H9 (cell line): ENCODE data around the gene CDO1. TPM values are rescaled to one million over a fixed set of nuclear protein-coding genes. Genes with fewer than 3 reads are reported as not detected.

ENCODE experiments used
- DNase-seq: peaks from one replicate; pipeline ENCODE4 v3.0.0-alpha.2; 2017
- H2AFZ ChIP-seq: one replicate; pipeline ENCODE4 v1.6.1; 2013; ENCODE audit warnings: mild to moderate bottlenecking, low read length, control low read depth, moderate library complexity
- H2AK5ac ChIP-seq: 2 replicates; pipeline ENCODE4 v1.6.1; 2013; ENCODE audit warnings: low read length, control low read depth, mixed read lengths; ENCODE audit not compliant: insufficient read length
- H2BK120ac ChIP-seq: one replicate; pipeline ENCODE4 v1.6.1; 2013; ENCODE audit warnings: low read depth, mild to moderate bottlenecking, low read length, control low read depth, inconsistent platforms; ENCODE audit not compliant: poor library complexity, severe bottlenecking
- H2BK12ac ChIP-seq: 2 replicates; pipeline ENCODE4 v1.6.1; 2013; ENCODE audit warnings: low read length, control low read depth, mixed read lengths, low read depth; ENCODE audit not compliant: insufficient read length
- H2BK15ac ChIP-seq: 2 replicates; pipeline ENCODE4 v1.6.1; 2013; ENCODE audit warnings: low read depth, low read length, control low read depth
- H2BK20ac ChIP-seq: one replicate; pipeline ENCODE4 v1.6.1; 2013; ENCODE audit warnings: low read depth, mild to moderate bottlenecking, low read length, control low read depth, inconsistent platforms; ENCODE audit not compliant: poor library complexity, severe bottlenecking
- H2BK5ac ChIP-seq: 2 replicates; pipeline ENCODE4 v1.6.1; 2013; ENCODE audit warnings: low read length, control low read depth, mixed read lengths; ENCODE audit not compliant: insufficient read length
- H3K14ac ChIP-seq: 2 replicates; pipeline ENCODE4 v1.6.1; 2013; ENCODE audit warnings: low read length, control low read depth; ENCODE audit not compliant: insufficient read depth
- H3K18ac ChIP-seq: 2 replicates; pipeline ENCODE4 v1.6.1; 2013; ENCODE audit warnings: low read depth, mild to moderate bottlenecking, mixed read lengths, low read length, control low read depth; ENCODE audit not compliant: insufficient read length
- H3K23ac ChIP-seq: 2 replicates; pipeline ENCODE4 v1.6.1; 2013; ENCODE audit warnings: low read length, control low read depth, mixed read lengths, low read depth; ENCODE audit not compliant: insufficient read length
- H3K23me2 ChIP-seq: 2 replicates; pipeline ENCODE4 v1.6.1; 2013; ENCODE audit warnings: low read depth, mild to moderate bottlenecking, mixed read lengths, low read length, control low read depth; ENCODE audit not compliant: insufficient read length, poor library complexity, severe bottlenecking
- H3K27ac ChIP-seq: 2 replicates; pipeline ENCODE4 v1.5.1; 2013; ENCODE audit warnings: low read length, control low read depth, mixed read lengths, low read depth; ENCODE audit not compliant: insufficient read length
- H3K27me3 ChIP-seq: 2 replicates; pipeline ENCODE4 v1.6.1; 2013; ENCODE audit warnings: low read length, control low read depth, inconsistent platforms; ENCODE audit not compliant: insufficient read depth
- H3K4ac ChIP-seq: 2 replicates; pipeline ENCODE4 v1.6.1; 2013; ENCODE audit warnings: low read depth, mild to moderate bottlenecking, control low read depth, inconsistent platforms, low read length, moderate library complexity
- H3K4me1 ChIP-seq: 2 replicates; pipeline ENCODE4 v1.6.1; 2013; ENCODE audit warnings: low read length, control low read depth, inconsistent platforms; ENCODE audit not compliant: insufficient read depth
- H3K4me2 ChIP-seq: 2 replicates; pipeline ENCODE4 v1.6.1; 2013; ENCODE audit warnings: low read length, control low read depth, mixed read lengths; ENCODE audit not compliant: insufficient read length, insufficient read depth
- H3K56ac ChIP-seq: 2 replicates; pipeline ENCODE4 v1.6.1; 2013; ENCODE audit warnings: low read depth, mild to moderate bottlenecking, mixed read lengths, low read length, control low read depth; ENCODE audit not compliant: insufficient read length
- H3K79me1 ChIP-seq: 2 replicates; pipeline ENCODE4 v1.6.1; 2013; ENCODE audit warnings: low read depth, mild to moderate bottlenecking, moderate library complexity, low read length, control low read depth, inconsistent platforms; ENCODE audit not compliant: insufficient read depth, poor library complexity, severe bottlenecking
- H3K79me2 ChIP-seq: 2 replicates; pipeline ENCODE4 v1.6.1; 2013; ENCODE audit warnings: low read length, control low read depth, inconsistent platforms; ENCODE audit not compliant: insufficient read depth
- H3K9ac ChIP-seq: 2 replicates; pipeline ENCODE4 v1.6.1; 2013; ENCODE audit warnings: low read length, control low read depth, mixed read lengths; ENCODE audit not compliant: insufficient read length; ENCODE audit errors: extremely low read depth
- H3K9me3 ChIP-seq: one replicate; pipeline ENCODE4 v1.6.1; 2013; ENCODE audit warnings: low read depth, low read length, inconsistent platforms; ENCODE audit not compliant: control insufficient read depth
- H3T11ph ChIP-seq: one replicate; pipeline ENCODE4 v1.6.1; 2013; ENCODE audit warnings: mild to moderate bottlenecking, low read length, control low read depth, inconsistent platforms
- H4K20me1 ChIP-seq: one replicate; pipeline ENCODE4 v1.6.1; 2013; ENCODE audit not compliant: control insufficient read depth, insufficient read length, insufficient read depth
- H4K5ac ChIP-seq: 2 replicates; pipeline ENCODE4 v1.6.1; 2013; ENCODE audit warnings: low read depth, mild to moderate bottlenecking, mixed read lengths, low read length, control low read depth; ENCODE audit not compliant: insufficient read length
- H4K8ac ChIP-seq: replicated peaks from 2 replicates; pipeline ENCODE4 v1.6.1; 2013; ENCODE audit warnings: low read length, control low read depth, mixed read lengths, low read depth; ENCODE audit not compliant: insufficient read length
- H4K91ac ChIP-seq: 2 replicates; pipeline ENCODE4 v1.6.1; 2013; ENCODE audit warnings: low read depth, mild to moderate bottlenecking, moderate library complexity, mixed read lengths, low read length, control low read depth; ENCODE audit not compliant: insufficient read length
- H3K27ac Mint-ChIP-seq, 3 experiments: 2 replicates in 2 of 3; 3 replicates in 1 of 3; pipeline ENCODE4 v1.8.0; 2020 to 2021; ENCODE audit warnings: mixed read lengths in 3 of 3, mild to moderate bottlenecking in 1 of 3, moderate library complexity in 1 of 3
- H3K27me3 Mint-ChIP-seq: 2 replicates; pipeline ENCODE4 v1.8.0; 2021; ENCODE audit warnings: low read depth, mild to moderate bottlenecking, moderate library complexity, mixed read lengths
- H3K36me3 Mint-ChIP-seq, 3 experiments: 2 replicates in 2 of 3; 3 replicates in 1 of 3; pipeline ENCODE4 v1.8.0; 2020 to 2021; ENCODE audit warnings: low read depth in 3 of 3, mixed read lengths in 3 of 3; ENCODE audit not compliant: insufficient read depth in 1 of 3
- H3K4me1 Mint-ChIP-seq, 2 experiments: 2 replicates each; pipeline ENCODE4 v1.8.0; 2020; ENCODE audit warnings: mixed read lengths in 2 of 2
- H3K4me3 Mint-ChIP-seq, 2 experiments: 2 replicates in 1 of 2; 3 replicates in 1 of 2; pipeline ENCODE4 v1.8.0; 2020 to 2021; ENCODE audit warnings: mild to moderate bottlenecking in 2 of 2, mixed read lengths in 2 of 2, moderate library complexity in 1 of 2
- H3K9me3 Mint-ChIP-seq, 2 experiments: 2 replicates in 1 of 2; 3 replicates in 1 of 2; pipeline ENCODE4 v1.8.0; 2020; ENCODE audit warnings: mild to moderate bottlenecking in 2 of 2, mixed read lengths in 2 of 2, moderate library complexity in 1 of 2
- CTCF ChIP-seq: fragments of 200-600 bp; sonication (generic); conservative IDR thresholded peaks from 3 replicates; pipeline ENCODE4 v1.8.0; 2021; ENCODE audit warnings: antibody characterized with exemption, mild to moderate bottlenecking
- WGBS: extraction: QIAGEN DNeasy Blood & Tissue Kit; methylation state at CpG from one replicate; pipeline ENCODE4 v1.1.7; 2013; ENCODE audit warnings: missing lambda C conversion rate, low lambda C conversion rate, mixed read lengths; ENCODE audit not compliant: insufficient read length; ENCODE audit errors: extremely low coverage; 5-methylcytosine and 5-hydroxymethylcytosine counted together
- total RNA-seq: library from RNA; stranded (reverse); gene quantifications from 2 replicates; pipeline ENCODE4 v1.2.1, GENCODE V29; 2021

The CDO1 gene
- total RNA-seq, 1 experiment from 2014 or later, result 11.2 TPM

DNA sequence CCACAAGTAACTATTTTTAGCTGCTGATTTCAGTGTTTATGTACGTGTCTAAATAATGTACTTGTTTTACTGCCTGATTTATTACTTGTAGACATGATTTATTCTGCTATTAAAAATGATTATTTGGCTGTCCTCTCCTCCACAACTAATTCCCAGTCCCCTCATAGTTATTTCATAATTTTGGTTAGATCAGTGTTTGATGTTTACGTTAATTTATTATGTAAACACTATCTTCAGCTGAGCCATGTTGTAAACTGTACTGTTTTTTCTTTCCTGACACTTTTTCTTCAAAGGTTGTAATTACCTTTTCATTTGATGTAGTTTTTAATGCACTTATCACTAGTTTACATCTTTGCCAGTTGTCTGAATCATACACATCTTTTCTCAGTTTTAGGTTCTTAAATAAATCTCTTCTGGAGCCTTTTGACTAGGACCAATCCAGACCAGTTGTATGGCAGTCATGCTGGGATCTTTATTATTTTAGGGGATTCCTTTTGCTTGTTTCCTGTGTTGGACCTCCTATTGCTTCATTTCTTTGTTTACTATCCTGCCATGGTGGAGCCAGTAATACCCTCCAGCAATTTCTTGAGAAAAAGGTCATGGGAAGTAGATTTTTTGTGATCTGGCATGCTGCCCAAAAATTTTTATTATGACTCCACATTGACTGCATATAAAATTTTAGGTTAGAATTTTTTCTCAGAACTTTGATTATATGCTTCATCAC is 41.3 kb upstream of the CDO1 start:
- Histone ChIP-seq H2AFZ (no peak overlapping the region), H4K91ac (no peak overlapping the region), H3K79me1 (peaks cover 2% of the 10 kb centered on the region), H3K27me3 (no peaks in the 10 kb centered on the region), H3K27ac (no peak overlapping the region), H2BK5ac (no peak overlapping the region), H2BK15ac (no peak overlapping the region), H3K4me1 (no peaks in the 10 kb centered on the region), H4K20me1 (no peaks in the 10 kb centered on the region), H3K4ac (no peak overlapping the region), H3K4me2 (no peak overlapping the region), H3K9ac (no peak overlapping the region), H4K5ac (no peak overlapping the region), H3K56ac (no peak overlapping the region), H3K23ac (no peak overlapping the region), H3K14ac (no peak overlapping the region), H3K18ac (no peak overlapping the region), H4K8ac (no peak overlapping the region), H2BK12ac (no peak overlapping the region), H3K9me3 (no peaks in the 10 kb centered on the region), H2BK120ac (no peak overlapping the region), H2AK5ac (no peak overlapping the region), H3K79me2 (peaks cover 2% of the 10 kb centered on the region; the same call in 1 of the 2 replicates), H3T11ph (no peak overlapping the region), H2BK20ac (no peak overlapping the region), H3K23me2 (no peaks in the 10 kb centered on the region)
- H3K4me3 Mint-ChIP-seq, result no peak overlapping the region
- peaks cover 0 to 24% (median 3%) of the 10 kb centered on the region in 3 experiments; a peak in 6 of 7 replicates for H3K36me3 Mint-ChIP-seq
- DNase-seq, result no peak
- no CpG with 5 or more reads among the region's 2 CpGs for WGBS
- no peak for TF ChIP-seq CTCF
- no peaks in the 10 kb centered on the region for H3K27me3 Mint-ChIP-seq
- H3K9me3 Mint-ChIP-seq, result peaks cover 10 to 12% of the 10 kb centered on the region in 2 experiments
- H3K4me1 Mint-ChIP-seq, result peaks cover 25 to 31% of the 10 kb centered on the region in 2 experiments
- peak overlapping the region; percentile 41 to 56 (median 42); a peak in 4 of 7 replicates for H3K27ac Mint-ChIP-seq
